Fibroblast of the aortic adventitia (primary cell): Measurements from ENCODE around the gene SDK2. TPM values are rescaled to one million over a fixed set of nuclear protein-coding genes. Genes with fewer than 3 reads are reported as not detected.

Experiments
- DNase-seq: peaks from one replicate; pipeline ENCODE4 v3.0.0-alpha.2; 2010; ENCODE audit warnings: low read depth
- H3K4me3 ChIP-seq: 2 replicates; pipeline ENCODE4 v1.5.1; 2011; ENCODE audit warnings: low read depth, mild to moderate bottlenecking, control low read depth, low read length, moderate library complexity
- CTCF ChIP-seq: IDR thresholded peaks from 2 replicates; pipeline ENCODE4 v1.5.1; 2011; ENCODE audit warnings: mild to moderate bottlenecking, low read length, control low read depth, inconsistent platforms; ENCODE audit not compliant: insufficient read depth
- total RNA-seq: library from RNA; depleted of rRNA; stranded (reverse); fragments of >200 nt; gene quantifications from 2 replicates; pipeline ENCODE4 v1.2.3, GENCODE V29; 2012; ENCODE audit warnings: low replicate concordance

SDK2 gene
- total RNA-seq, 1 donor, result not detected

- DNase-seq, result no peak
- no peak overlapping the region for H3K4me3 ChIP-seq
- TF ChIP-seq CTCF, result no peak
These were observed 228.5 kb downstream of the SDK2 start for GRCh38 chr17:73415782-73416181.

GRCh38 chr17:73414171-73414955 is 229.9 kb downstream of the SDK2 start:
- DNase-seq, result no peak
- no peak for TF ChIP-seq CTCF
- H3K4me3 ChIP-seq, result no peak overlapping the region

- DNase-seq, result no peak
- H3K4me3 ChIP-seq, result no peak overlapping the region
- no peak for TF ChIP-seq CTCF
These were observed 231.3 kb downstream of the SDK2 start for GRCh38 chr17:73412914-73413313.

- no peak for DNase-seq
- TF ChIP-seq CTCF, result no peak
- H3K4me3 ChIP-seq, result no peak overlapping the region
These were observed 232.9 kb downstream of the SDK2 start for GRCh38 chr17:73411313-73411747.

- DNase-seq, result no peak
These were observed 233.5 kb downstream of the SDK2 start for GRCh38 chr17:73410586-73411312.

GRCh38 chr17:73404246-73404645 is 240.0 kb downstream of the SDK2 start:
- no peak overlapping the region for H3K4me3 ChIP-seq
- no peak for DNase-seq
- no peak for TF ChIP-seq CTCF

More at GRCh38 chr17:73410586-73411312, 233.5 kb downstream of the SDK2 start:
- no peak for TF ChIP-seq CTCF
- no peak overlapping the region for H3K4me3 ChIP-seq
